Measurements from ENCODE around the gene PTX3. TPM values are rescaled to one million over a fixed set of nuclear protein-coding genes. Genes with fewer than 3 reads are reported as not detected.

PTX3 gene
- total RNA-seq (2014; rRNA removed; shearing (Covaris generic)) = 267 and 300 TPM in 2 replicates
- 251 and 261 TPM in 2 replicates for polyA plus RNA-seq (2016; fragmentation: Nextera tagmentation; extraction: Ambion mirVana)

GRCh38 chr3:157436583-157437291, at the start of gene PTX3:
Gene PTX3, plus strand, starts transcription at chr3:157436850. Its CDS starts 84 bp downstream, at chr3:157436934.
- 1 to 2% methylated on average over 15 of the region's 15 CpGs for WGBS, 2 experiments (ENCODE audit: low coverage in 1 of 2, low lambda C conversion rate in 2 of 2, missing lambda C conversion rate in 2 of 2)
- Histone ChIP-seq H3F3A (ENCODE audit: insufficient read depth) (peaks cover 43% of the 10 kb centered on the region), H3K27ac (peak within 1 kb of the TSS; percentile 51), H3K27me3 (replicated peaks; ENCODE audit: insufficient read depth) (no peaks in the 10 kb centered on the region), H3K9me3 (ENCODE audit: low read depth) (no peaks in the 10 kb centered on the region), H3K79me2 (ENCODE audit: insufficient read depth) (peaks cover 36% of the 10 kb centered on the region), H3K9ac (peak within 1 kb of the TSS; percentile 70), H3K36me3 (ENCODE audit: low read depth) (peaks cover 7% of the 10 kb centered on the region), H2AFZ (peak within 1 kb of the TSS; percentile 75), H3K4me1 (ENCODE audit: insufficient read depth) (peaks cover 15% of the 10 kb centered on the region), H3K9me2 (ENCODE audit: insufficient read depth) (no peaks in the 10 kb centered on the region), H3K4me2 (ENCODE audit: unreplicated experiment) (peak within 1 kb of the TSS; percentile 90), H4K20me1 (ENCODE audit: insufficient read depth) (no peaks in the 10 kb centered on the region), H3K4me3 (peak within 1 kb of the TSS; percentile 83)
- peak; percentile 87 for DNase-seq
- in situ Hi-C loops (cut with MboI) = no loop called here
- TF ChIP-seq EZH2 (IDR thresholded peaks at IDR 0.05; ENCODE audit: insufficient read depth, poor library complexity, severe bottlenecking) (no peak), EZH2phosphoT487 (IDR thresholded peaks at IDR 0.05; ENCODE audit: insufficient read depth, low read depth) (no peak)

GRCh38 chr3:157387708-157388435, 48.8 kb upstream of the PTX3 start:
- peak; percentile 47 for DNase-seq
- in situ Hi-C loops (cut with MboI) = no loop called here
- 65 to 72% methylated on average over 3 of the region's 3 CpGs for WGBS, 2 experiments (ENCODE audit: low coverage in 1 of 2, low lambda C conversion rate in 2 of 2, missing lambda C conversion rate in 2 of 2)

GRCh38 chr3:157388976-157389375, 47.7 kb upstream of the PTX3 start:
- H3K9me3 ChIP-seq (ENCODE audit: low read depth) = no peaks in the 10 kb centered on the region
- in situ Hi-C loops (cut with MboI) = no loop called here

More at GRCh38 chr3:157387708-157388435, 48.8 kb upstream of the PTX3 start:
- no peak overlapping the region for H3K4me3 ChIP-seq
- H3K4me2 ChIP-seq (ENCODE audit: unreplicated experiment) = no peak overlapping the region
- H3K79me2 ChIP-seq (ENCODE audit: insufficient read depth) = no peaks in the 10 kb centered on the region
- peaks cover 5% of the 10 kb centered on the region; the same call in 1 of the 2 replicates for H3F3A ChIP-seq (ENCODE audit: insufficient read depth)
- no peaks in the 10 kb centered on the region for H3K27me3 ChIP-seq (replicated peaks; ENCODE audit: insufficient read depth)
- H3K4me1 ChIP-seq (ENCODE audit: insufficient read depth) = peaks cover 32% of the 10 kb centered on the region
- no peaks in the 10 kb centered on the region for H4K20me1 ChIP-seq (ENCODE audit: insufficient read depth)
- H2AFZ ChIP-seq = no peak overlapping the region
- H3K36me3 ChIP-seq (ENCODE audit: low read depth) = no peaks in the 10 kb centered on the region
- no peaks in the 10 kb centered on the region for H3K9me2 ChIP-seq (ENCODE audit: insufficient read depth)
- H3K9ac ChIP-seq = no peak overlapping the region
- H3K9me3 ChIP-seq (ENCODE audit: low read depth) = no peaks in the 10 kb centered on the region
- no peak overlapping the region for H3K27ac ChIP-seq
- TF ChIP-seq EZH2phosphoT487 (IDR thresholded peaks at IDR 0.05; ENCODE audit: insufficient read depth, low read depth) (no peak), EZH2 (IDR thresholded peaks at IDR 0.05; ENCODE audit: insufficient read depth, poor library complexity, severe bottlenecking) (no peak)

GRCh38 chr3:157390713-157391515, 45.7 kb upstream of the PTX3 start:
- Histone ChIP-seq H3K27ac (no peak overlapping the region), H3K4me2 (ENCODE audit: unreplicated experiment) (no peak overlapping the region), H3K27me3 (replicated peaks; ENCODE audit: insufficient read depth) (no peaks in the 10 kb centered on the region), H3K9me2 (ENCODE audit: insufficient read depth) (no peaks in the 10 kb centered on the region), H3K79me2 (ENCODE audit: insufficient read depth) (no peaks in the 10 kb centered on the region), H4K20me1 (ENCODE audit: insufficient read depth) (no peaks in the 10 kb centered on the region), H3K4me3 (no peak overlapping the region), H2AFZ (no peak overlapping the region), H3K9ac (no peak overlapping the region), H3K36me3 (ENCODE audit: low read depth) (no peaks in the 10 kb centered on the region), H3K9me3 (ENCODE audit: low read depth) (no peaks in the 10 kb centered on the region), H3F3A (ENCODE audit: insufficient read depth) (peaks cover 5% of the 10 kb centered on the region; the same call in 1 of the 2 replicates), H3K4me1 (ENCODE audit: insufficient read depth) (peaks cover 38% of the 10 kb centered on the region)
- DNase-seq = peak; percentile 55
- TF ChIP-seq EZH2phosphoT487 (IDR thresholded peaks at IDR 0.05; ENCODE audit: insufficient read depth, low read depth) (no peak), EZH2 (IDR thresholded peaks at IDR 0.05; ENCODE audit: insufficient read depth, poor library complexity, severe bottlenecking) (no peak)
- in situ Hi-C loops (cut with MboI) = no loop called here
- WGBS, 2 experiments (ENCODE audit: low coverage in 1 of 2, low lambda C conversion rate in 2 of 2, missing lambda C conversion rate in 2 of 2) = 88 to 91% methylated on average over 9 of the region's 9 CpGs

More at GRCh38 chr3:157388976-157389375, 47.7 kb upstream of the PTX3 start:
- H3K27ac ChIP-seq = no peak overlapping the region
- peak overlapping the region; percentile 52 for H3K4me2 ChIP-seq (ENCODE audit: unreplicated experiment)
- no peaks in the 10 kb centered on the region for H3K36me3 ChIP-seq (ENCODE audit: low read depth)
- DNase-seq = peak; percentile 53
- no peak overlapping the region for H3K4me3 ChIP-seq
- H3F3A ChIP-seq (ENCODE audit: insufficient read depth) = peaks cover 5% of the 10 kb centered on the region; the same call in 1 of the 2 replicates
- no peaks in the 10 kb centered on the region for H3K27me3 ChIP-seq (replicated peaks; ENCODE audit: insufficient read depth)
- TF ChIP-seq EZH2 (IDR thresholded peaks at IDR 0.05; ENCODE audit: insufficient read depth, poor library complexity, severe bottlenecking) = no peak
- no peak for TF ChIP-seq EZH2phosphoT487 (IDR thresholded peaks at IDR 0.05; ENCODE audit: insufficient read depth, low read depth)
- no peaks in the 10 kb centered on the region for H3K9me2 ChIP-seq (ENCODE audit: insufficient read depth)
- H3K4me1 ChIP-seq (ENCODE audit: insufficient read depth) = peaks cover 38% of the 10 kb centered on the region
- H2AFZ ChIP-seq = no peak overlapping the region
- H4K20me1 ChIP-seq (ENCODE audit: insufficient read depth) = no peaks in the 10 kb centered on the region
- no peak overlapping the region for H3K9ac ChIP-seq
- H3K79me2 ChIP-seq (ENCODE audit: insufficient read depth) = no peaks in the 10 kb centered on the region
